Cerebellar cortex (tissue), 1 donor: ENCODE data around the gene GNAQ.
A peak's percentile ranks its signal among the peaks of the same experiment; 100 is the strongest.
"Not testable (repeated sequence)": the region's sequence is repeated elsewhere in the genome, so short reads cannot be mapped to it uniquely, and the experiment has no call there.

ENCODE experiments used
- DNase-seq: peaks from one replicate; pipeline ENCODE4 v3.0.0-alpha.2; 2015; ENCODE audit warnings: low spot score

GNAQ gene

DNA sequence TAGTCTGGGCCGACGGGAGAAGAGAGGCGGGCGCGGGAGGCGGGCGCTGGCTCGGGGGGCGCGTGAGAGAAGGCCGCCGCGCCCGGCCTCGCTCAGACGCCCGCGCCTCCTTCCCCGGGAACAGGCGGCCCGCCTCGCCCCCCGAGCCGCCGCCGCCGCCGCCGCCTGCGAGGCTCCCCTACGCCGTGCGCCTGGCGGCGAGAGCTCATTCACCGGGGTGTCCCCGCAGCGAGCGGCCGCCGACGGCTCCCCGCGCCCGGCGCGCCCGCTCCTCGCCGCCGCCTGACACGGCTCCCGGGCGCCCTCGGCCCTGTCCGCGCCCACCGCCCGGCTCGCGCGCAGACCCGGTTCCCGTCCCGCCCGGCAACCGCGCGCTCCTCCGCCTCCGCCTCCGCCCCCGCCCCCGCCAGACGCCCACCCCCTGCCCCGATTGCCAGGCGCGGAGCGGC, at the start of gene GNAQ:
Gene GNAQ (minus strand): TSS at position 368 of the 449 bp plus-strand sequence. CDS start 576 bp downstream, outside the sequence.
- DNase-seq, result no peak

GRCh38 chr9:78074385-78075291, 43.0 kb upstream of the GNAQ start:
- DNase-seq, result no peak

DNA sequence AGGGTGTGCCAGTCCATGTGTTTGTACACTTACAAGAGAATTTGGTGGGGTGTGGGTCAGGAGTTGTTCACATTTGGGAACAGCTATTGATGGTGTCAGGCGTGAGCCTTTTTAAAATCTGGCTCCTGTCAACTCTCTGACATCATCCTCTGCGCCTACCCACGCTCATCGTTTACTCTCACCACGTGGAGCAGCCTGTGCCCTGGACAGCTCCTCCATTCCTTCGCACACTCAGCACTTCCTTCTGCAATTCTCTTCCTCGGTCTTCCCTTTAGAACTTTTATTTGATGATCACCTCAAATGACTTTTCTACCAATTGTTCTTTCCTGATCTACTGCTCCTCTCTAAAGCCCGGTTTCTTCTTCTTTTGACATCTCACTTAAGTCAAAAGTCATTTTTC, 42.1 kb upstream of the GNAQ start:
- DNase-seq, result no peak

DNA sequence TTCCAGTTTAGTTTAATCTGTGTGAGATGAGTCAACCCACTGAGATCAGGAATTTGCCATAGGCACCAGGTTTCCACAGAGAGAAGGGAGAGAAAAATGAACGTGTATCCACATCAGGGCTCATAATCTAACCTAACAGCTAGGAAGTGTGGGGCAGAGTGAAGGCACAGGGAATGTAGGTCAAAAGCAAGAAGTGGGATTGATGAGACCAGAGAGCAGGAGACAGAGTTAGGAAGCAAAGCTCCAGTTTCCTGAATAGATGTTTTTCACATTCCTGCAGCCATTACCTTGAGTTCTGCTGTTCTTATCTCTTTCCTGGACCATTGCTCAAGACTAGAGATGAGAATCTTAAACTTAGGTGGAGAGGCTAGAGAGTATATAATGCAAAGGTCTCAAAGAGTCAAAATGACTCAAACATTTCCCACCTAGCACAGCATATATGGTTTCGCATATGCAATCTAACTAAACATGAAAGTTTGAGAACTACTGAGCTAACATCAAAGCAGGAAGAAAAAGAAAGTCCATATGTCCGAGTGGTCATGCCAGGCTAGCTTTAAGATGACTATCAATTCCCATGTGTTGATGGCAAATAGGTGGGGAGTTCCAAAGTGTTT, 41.1 kb upstream of the GNAQ start:
- no peak for DNase-seq

GRCh38 chr9:78070521-78070920, 38.9 kb upstream of the GNAQ start:
- DNase-seq, result no peak

DNA sequence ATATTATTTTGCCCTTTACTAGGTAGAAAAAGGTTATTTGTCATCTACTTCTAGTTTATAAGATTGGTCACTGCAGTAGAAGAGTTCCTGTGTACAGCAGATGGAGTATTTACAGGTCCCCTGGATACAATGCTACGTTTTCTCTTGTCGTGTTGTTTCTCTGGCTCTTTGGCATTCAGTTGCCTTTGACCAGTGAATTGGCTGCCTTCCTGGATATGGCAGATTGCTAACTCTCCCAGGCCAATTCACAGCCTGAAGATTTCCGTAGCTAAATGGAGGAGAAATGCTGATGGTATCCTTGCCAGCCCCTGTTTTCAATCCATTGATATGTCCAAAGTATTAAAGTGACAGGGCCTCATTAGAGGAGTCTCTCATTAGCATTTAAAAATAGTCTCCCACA, 32.5 kb upstream of the GNAQ start:
- peak; percentile 99 for DNase-seq

DNA sequence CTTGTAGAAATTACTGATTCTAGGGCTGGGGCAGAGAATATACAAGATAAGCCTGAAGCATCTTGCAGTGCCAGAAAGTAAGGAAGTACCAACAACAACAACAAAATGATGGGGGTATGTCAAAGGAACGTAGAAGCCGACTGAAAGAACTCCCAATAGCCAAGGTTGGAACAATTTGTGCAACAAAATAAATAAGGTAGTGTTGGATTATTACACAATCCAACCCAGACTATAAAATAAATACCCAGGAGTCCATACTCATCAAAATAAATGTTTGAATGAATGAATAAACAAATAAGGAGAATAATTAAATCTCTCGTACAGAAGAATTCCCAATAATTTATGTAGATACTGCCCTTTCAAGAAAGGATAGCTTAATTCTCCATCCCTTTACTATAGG, 31.1 kb upstream of the GNAQ start:
- no peak for DNase-seq

DNA sequence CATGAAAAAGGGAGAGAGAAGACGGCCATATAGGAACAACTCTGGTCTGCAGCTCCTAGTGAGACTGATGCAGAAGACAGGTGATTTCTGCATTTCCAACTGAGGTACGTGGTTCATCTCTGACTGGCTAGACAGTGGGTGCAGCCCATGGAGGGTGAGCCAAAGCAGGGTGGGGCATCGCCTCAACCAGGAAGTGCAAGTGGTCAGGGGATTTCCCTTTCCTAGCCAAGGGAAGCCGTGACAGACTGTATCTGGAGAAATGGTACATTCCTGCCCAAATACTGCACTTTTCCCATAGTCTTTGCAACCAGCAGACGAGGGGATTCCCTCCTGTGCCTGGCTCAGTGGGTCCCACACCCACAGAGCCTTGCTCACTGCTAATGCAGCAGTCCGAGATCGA, 22.6 kb upstream of the GNAQ start:
- not testable (repeated sequence) for DNase-seq

- no peak for DNase-seq
These were observed 22.0 kb upstream of the GNAQ start for GRCh38 chr9:78053627-78054026.

DNA sequence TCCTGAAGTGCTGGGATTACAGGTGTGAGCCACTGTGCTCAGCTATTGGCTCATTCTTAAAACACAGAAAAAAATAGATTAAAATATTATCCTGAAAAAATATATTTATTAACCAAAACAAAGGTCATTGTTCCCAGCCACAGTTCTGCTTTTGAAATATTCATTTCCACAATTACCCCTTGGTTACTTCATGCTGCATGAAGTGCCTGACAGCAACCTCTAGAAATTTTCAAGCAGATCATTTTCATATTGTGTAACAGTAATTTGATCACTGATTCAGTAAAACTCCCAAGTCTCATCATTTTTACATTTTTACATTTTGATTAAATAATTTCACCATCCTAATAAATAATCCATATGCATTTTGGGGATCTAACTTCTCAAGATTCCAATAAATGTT, 18.8 kb upstream of the GNAQ start:
- DNase-seq, result no peak

GRCh38 chr9:78049484-78049883, 17.9 kb upstream of the GNAQ start:
- no peak for DNase-seq

- DNase-seq, result no peak
These were observed 15.5 kb upstream of the GNAQ start for GRCh38 chr9:78047106-78047505.

DNA sequence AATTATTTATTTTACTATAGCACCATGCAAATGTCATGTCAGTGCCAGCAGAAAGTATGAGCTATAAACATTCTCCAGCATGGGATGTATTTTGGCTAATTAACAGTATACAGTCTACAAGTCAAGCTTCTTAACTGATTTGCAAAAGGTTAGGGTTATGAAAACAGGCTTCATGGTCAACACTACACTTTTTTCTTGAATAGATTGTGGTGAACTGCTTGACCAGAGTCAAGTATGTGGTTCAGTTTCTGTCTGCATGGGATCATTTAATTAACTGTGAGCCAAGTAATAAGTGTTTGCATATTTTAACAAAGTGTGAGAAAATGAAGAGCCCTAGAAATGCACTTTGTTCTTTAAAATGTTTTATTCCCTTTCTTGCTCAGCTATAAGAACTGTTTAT, 14.5 kb upstream of the GNAQ start:
- DNase-seq, result no peak

DNA sequence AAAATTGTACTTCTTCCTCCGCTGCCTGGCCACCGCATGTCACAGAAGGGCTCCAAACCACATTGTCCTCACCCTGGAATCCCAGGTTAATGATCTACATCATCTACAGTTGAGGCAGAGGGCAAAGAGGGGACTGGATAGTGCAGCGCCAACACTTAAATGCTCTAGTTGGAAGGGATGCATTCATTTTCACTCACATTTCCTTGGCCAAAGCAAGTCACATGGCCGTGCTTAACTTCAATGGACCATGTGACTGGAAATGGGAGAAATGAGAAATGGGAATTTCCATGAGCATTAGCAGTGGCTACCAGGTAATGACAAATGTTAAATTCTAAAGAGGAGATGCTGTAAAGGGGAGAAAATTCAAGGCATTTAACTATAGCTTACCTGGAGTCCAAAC, 13.3 kb upstream of the GNAQ start:
- DNase-seq, result no peak

GRCh38 chr9:78044189-78044588, 12.6 kb upstream of the GNAQ start:
- no peak for DNase-seq

- DNase-seq, result peak; percentile 96
These were observed 10.4 kb upstream of the GNAQ start for GRCh38 chr9:78041971-78042370.

- peak; percentile 83 for DNase-seq
These were observed 9.1 kb upstream of the GNAQ start for GRCh38 chr9:78040726-78041125.

DNA sequence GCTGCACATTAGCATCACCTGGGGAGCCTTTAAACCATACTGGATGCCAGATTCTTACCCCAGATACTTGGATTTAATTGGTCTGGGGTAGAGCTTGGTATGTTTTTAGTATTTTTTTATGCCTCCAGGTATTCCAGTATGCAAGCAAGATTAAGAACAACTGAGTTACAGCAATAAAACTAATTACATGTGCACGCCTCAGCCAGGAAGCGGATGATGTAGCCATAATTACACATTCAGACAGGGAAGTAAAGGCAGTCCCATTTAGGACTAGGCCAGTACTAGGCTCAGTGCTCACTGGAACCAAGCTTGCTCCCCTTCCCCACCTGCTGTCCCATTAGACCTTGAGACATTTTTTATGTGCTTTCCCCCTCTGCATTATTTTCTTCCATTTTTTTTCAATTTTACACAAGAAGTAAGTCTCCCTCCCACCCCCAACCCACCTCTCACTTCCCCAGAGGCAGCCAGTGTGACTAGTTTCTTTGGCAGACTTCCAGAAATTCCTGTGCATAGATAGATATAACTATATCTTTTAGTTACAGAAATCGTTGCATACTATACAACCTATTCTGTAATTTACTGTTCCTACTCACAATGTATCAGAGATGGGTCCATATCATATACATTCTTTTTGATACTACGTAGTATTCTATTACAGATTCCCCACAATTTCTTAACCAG, 7.1 kb upstream of the GNAQ start:
- no peak for DNase-seq

GRCh38 chr9:78035383-78035993, 3.9 kb upstream of the GNAQ start:
- peak; percentile 89 for DNase-seq

DNA sequence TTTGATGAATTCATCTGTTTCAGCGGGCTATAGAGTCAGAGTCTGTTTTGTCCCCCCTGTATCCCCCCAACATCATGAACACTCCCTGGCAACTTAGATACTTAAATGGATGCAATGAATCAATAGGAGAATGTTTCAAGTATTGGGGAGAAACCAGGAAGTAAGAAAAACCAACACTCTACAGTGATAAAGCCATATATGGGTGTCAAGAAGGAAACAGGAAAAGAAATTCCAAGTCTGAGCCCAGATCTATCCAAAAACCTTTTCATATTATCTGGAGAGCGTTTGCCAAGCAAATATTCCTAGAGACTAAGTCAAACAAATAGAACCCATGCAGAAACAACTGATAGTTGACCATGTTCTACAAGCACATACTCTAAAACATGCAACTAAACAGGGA, 2.3 kb upstream of the GNAQ start:
- DNase-seq, result no peak

GRCh38 chr9:78032730-78033457, 1.3 kb upstream of the GNAQ start:
- no peak for DNase-seq
